Stimulated activated CD4-positive, alpha-beta T cell treated with anti-CD3 and anti-CD28 coated beads, Interleukin-4, amount 100 ng/mL, for 48 hours (primary cell): Measurements from ENCODE around the gene BLNK.
"Not testable (repeated sequence)": the region's sequence is repeated elsewhere in the genome, so short reads cannot be mapped to it uniquely, and the experiment has no call there.

Source experiments
- DNase-seq, 2 donors: peaks; one replicate each; pipeline ENCODE4 v3.0.0-alpha.2; 2020; ENCODE audit warnings: low read depth in 2 of 2

The BLNK gene

GRCh38 chr10:96225119-96225518, 46.2 kb downstream of the BLNK start:
- no peak for DNase-seq

- DNase-seq: no peak
Observed at GRCh38 chr10:96222908-96223307, 48.5 kb downstream of the BLNK start.

- DNase-seq: no peak
Observed at GRCh38 chr10:96222441-96222840, 48.9 kb downstream of the BLNK start.

- no peak for DNase-seq
Observed at GRCh38 chr10:96218826-96219225, 52.5 kb downstream of the BLNK start.

- DNase-seq: no peak
Observed at GRCh38 chr10:96217711-96218110, 53.7 kb downstream of the BLNK start.

- no peak for DNase-seq
Observed at GRCh38 chr10:96216775-96217174, 54.6 kb downstream of the BLNK start.

GRCh38 chr10:96212911-96213310, 58.5 kb downstream of the BLNK start:
- DNase-seq: no peak

GRCh38 chr10:96211764-96212163, 59.6 kb downstream of the BLNK start:
- DNase-seq: no peak

- DNase-seq: no peak
Observed at GRCh38 chr10:96208946-96209345, 62.4 kb downstream of the BLNK start.

GRCh38 chr10:96208271-96208670, 63.1 kb downstream of the BLNK start:
- no peak for DNase-seq

- no peak for DNase-seq
Observed at GRCh38 chr10:96205580-96205979, 65.8 kb downstream of the BLNK start.

- no peak for DNase-seq
Observed at GRCh38 chr10:96201525-96201924, 69.8 kb downstream of the BLNK start.

- DNase-seq: not testable (repeated sequence)
Observed at GRCh38 chr10:96189505-96189904, 81.9 kb downstream of the BLNK start.

GRCh38 chr10:96188916-96189315, 82.5 kb downstream of the BLNK start:
- DNase-seq: no peak

- no peak for DNase-seq
Observed at GRCh38 chr10:96188421-96188820, 82.9 kb downstream of the BLNK start.

GRCh38 chr10:96176985-96177384, 94.4 kb downstream of the BLNK start:
- no peak for DNase-seq

- DNase-seq: no peak
Observed at GRCh38 chr10:96172666-96173065, 98.7 kb downstream of the BLNK start.

- DNase-seq: no peak
Observed at GRCh38 chr10:96170230-96170629, 101.1 kb downstream of the BLNK start.

GRCh38 chr10:96168546-96168945, 102.8 kb downstream of the BLNK start:
- DNase-seq: no peak

GRCh38 chr10:96165726-96166125, 105.6 kb downstream of the BLNK start:
- DNase-seq: no peak

- DNase-seq: peak in 1 of 2 donors; percentile 6
Observed at GRCh38 chr10:96153070-96153469, 118.3 kb downstream of the BLNK start.

- DNase-seq: no peak
Observed at GRCh38 chr10:96152437-96152836, 118.9 kb downstream of the BLNK start.
